OCI-LY1 (cell line): Measurements from ENCODE around the gene SLC6A8.

ENCODE experiments used
- H2AFZ ChIP-seq: fragments of 200-600 bp; sonication (generic), shearing (Covaris generic); 2 replicates; pipeline ENCODE4 v1.6.0; 2014; ENCODE audit warnings: antibody characterized with exemption, mild to moderate bottlenecking, low read length
- H3F3A ChIP-seq: fragments of 200-600 bp; sonication (generic), shearing (Covaris generic); 2 replicates; pipeline ENCODE4 v1.6.0; 2014; ENCODE audit warnings: mild to moderate bottlenecking, antibody characterized with exemption, low read length, moderate library complexity; ENCODE audit not compliant: insufficient read depth
- H3K27ac ChIP-seq: fragments of 200-600 bp; sonication (generic); 2 replicates; pipeline ENCODE4 v1.5.1; 2014; ENCODE audit warnings: low read length, mixed run types, mild to moderate bottlenecking, low read depth; ENCODE audit not compliant: poor library complexity, severe bottlenecking
- H3K27me3 ChIP-seq: fragments of 200-600 bp; sonication (generic); 2 replicates; pipeline ENCODE4 v1.6.0; 2014; ENCODE audit warnings: antibody characterized with exemption, mild to moderate bottlenecking, low read length, moderate library complexity; ENCODE audit not compliant: insufficient read depth
- H3K36me3 ChIP-seq: fragments of 200-600 bp; sonication (generic); 2 replicates; pipeline ENCODE4 v1.6.1; 2014; ENCODE audit warnings: mild to moderate bottlenecking, antibody characterized with exemption, low read length, moderate library complexity, mixed read lengths; ENCODE audit not compliant: insufficient read depth
- H3K4me1 ChIP-seq: fragments of 200-600 bp; sonication (generic); 2 replicates; pipeline ENCODE4 v1.5.1; 2014; ENCODE audit warnings: mild to moderate bottlenecking, low read length, moderate library complexity; ENCODE audit not compliant: insufficient read depth, severe bottlenecking
- H3K4me2 ChIP-seq: fragments of 200-600 bp; sonication (generic), shearing (Covaris generic); 2 replicates; pipeline ENCODE4 v1.6.1; 2014; ENCODE audit warnings: low read length
- H3K4me3 ChIP-seq: fragments of 200-600 bp; sonication (generic); 2 replicates; pipeline ENCODE4 v1.5.1; 2014; ENCODE audit warnings: low read length, low read depth, mild to moderate bottlenecking, mixed read lengths; ENCODE audit not compliant: poor library complexity, severe bottlenecking
- H3K79me2 ChIP-seq: fragments of 200-600 bp; shearing (Covaris generic); 2 replicates; pipeline ENCODE4 v1.6.1; 2016; ENCODE audit warnings: mixed run types, low read length, mixed read lengths; ENCODE audit not compliant: insufficient read depth
- H3K9ac ChIP-seq: fragments of 200-600 bp; sonication (generic), shearing (Covaris generic); 2 replicates; pipeline ENCODE4 v1.6.1; 2014; ENCODE audit warnings: mild to moderate bottlenecking, low read length, mixed read lengths
- H3K9me2 ChIP-seq: fragments of 200-600 bp; sonication (generic), shearing (Covaris generic); 2 replicates; pipeline ENCODE4 v1.6.1; 2014; ENCODE audit warnings: low read depth, mild to moderate bottlenecking, low read length, mixed read lengths
- H3K9me3 ChIP-seq: fragments of 200-600 bp; shearing (Covaris generic); 2 replicates; pipeline ENCODE4 v1.6.1; 2014; ENCODE audit warnings: low read length, mixed read lengths
- H4K20me1 ChIP-seq: fragments of 200-600 bp; sonication (generic), shearing (Covaris generic); 2 replicates; pipeline ENCODE4 v1.6.0; 2016; ENCODE audit warnings: mild to moderate bottlenecking, low read length; ENCODE audit not compliant: insufficient read depth
- CTCF ChIP-seq: fragments of 200-600 bp; sonication (generic), shearing (Covaris generic); IDR thresholded peaks from 2 replicates; pipeline ENCODE4 v1.5.1; 2017; ENCODE audit warnings: mild to moderate bottlenecking, antibody characterized with exemption, low read length, moderate library complexity, mixed read lengths
- EZH2 ChIP-seq: fragments of 200-600 bp; sonication (generic), shearing (Covaris generic); IDR thresholded peaks from 2 replicates; pipeline ENCODE4 v1.8.0; 2017; ENCODE audit warnings: borderline replicate concordance, mixed run types, mild to moderate bottlenecking, antibody characterized with exemption, low read length, moderate library complexity, mixed read lengths

SLC6A8 gene

GRCh38 chrX:153686711-153687110 is 1.0 kb upstream of the SLC6A8 start:
- H3K9ac ChIP-seq: no peak overlapping the region
- no peaks in the 10 kb centered on the region for H3K36me3 ChIP-seq
- no peak overlapping the region for H3K27ac ChIP-seq
- H3K4me2 ChIP-seq: no peak overlapping the region
- H3K4me1 ChIP-seq: no peaks in the 10 kb centered on the region
- H3K79me2 ChIP-seq: no peaks in the 10 kb centered on the region
- no peaks in the 10 kb centered on the region for H4K20me1 ChIP-seq
- no peak overlapping the region for H3K4me3 ChIP-seq
- no peaks in the 10 kb centered on the region for H3K9me2 ChIP-seq
- TF ChIP-seq CTCF (no peak), EZH2 (no peak)
- no peaks in the 10 kb centered on the region for H3F3A ChIP-seq
- no peak overlapping the region for H2AFZ ChIP-seq
- H3K27me3 ChIP-seq: no peaks in the 10 kb centered on the region
- no peaks in the 10 kb centered on the region for H3K9me3 ChIP-seq

- Histone ChIP-seq H3K27ac (no peak overlapping the region), H3K4me2 (no peak overlapping the region), H3K27me3 (no peaks in the 10 kb centered on the region), H3K9me2 (no peaks in the 10 kb centered on the region), H3K36me3 (no peaks in the 10 kb centered on the region), H2AFZ (no peak overlapping the region), H3F3A (no peaks in the 10 kb centered on the region), H3K79me2 (no peaks in the 10 kb centered on the region), H4K20me1 (no peaks in the 10 kb centered on the region), H3K4me3 (no peak overlapping the region), H3K9me3 (no peaks in the 10 kb centered on the region), H3K4me1 (no peaks in the 10 kb centered on the region), H3K9ac (no peak overlapping the region)
- TF ChIP-seq EZH2: no peak
- TF ChIP-seq CTCF: no peak
Observed at GRCh38 chrX:153688071-153688470, 345 bp downstream of the SLC6A8 start.

- Histone ChIP-seq H3K9me2 (no peaks in the 10 kb centered on the region), H3K4me3 (no peak overlapping the region), H3K27ac (no peak overlapping the region), H3K4me2 (no peak overlapping the region; the same call in 1 of the 2 replicates), H4K20me1 (no peaks in the 10 kb centered on the region), H3K9me3 (no peaks in the 10 kb centered on the region), H3K79me2 (no peaks in the 10 kb centered on the region), H3K27me3 (no peaks in the 10 kb centered on the region), H2AFZ (no peak overlapping the region), H3K36me3 (no peaks in the 10 kb centered on the region), H3K4me1 (no peaks in the 10 kb centered on the region), H3F3A (no peaks in the 10 kb centered on the region), H3K9ac (no peak overlapping the region)
- TF ChIP-seq CTCF (no peak), EZH2 (no peak)
Observed at GRCh38 chrX:153688506-153688905, 780 bp downstream of the SLC6A8 start.
